ENCODE measurements around the gene SH3RF1.

SH3RF1 gene

GRCh38 chr4:169260217-169260866, 10.4 kb downstream of the SH3RF1 start:
- Histone ChIP-seq H3K9me3 (ENCODE audit: control insufficient read depth, insufficient read depth, low read length) (no peaks in the 10 kb centered on the region), H3K36me3 (ENCODE audit: control insufficient read depth, insufficient read depth, low read length) (no peaks in the 10 kb centered on the region), H3K27ac (ENCODE audit: low read length) (no peak overlapping the region), H3K4me1 (ENCODE audit: control insufficient read depth, insufficient read depth, low read length) (peaks cover 3% of the 10 kb centered on the region; the same call in 1 of the 2 replicates), H3K27me3 (ENCODE audit: control insufficient read depth, insufficient read depth, low read length) (no peaks in the 10 kb centered on the region), H3K4me3 (ENCODE audit: low read length) (no peak overlapping the region)
- WGBS (ENCODE audit: insufficient coverage, insufficient read length) = no CpG with 5 or more reads among the region's 6 CpGs
- DNase-seq (ENCODE audit: low read depth, low spot score) = no peak

- Histone ChIP-seq H3K36me3 (ENCODE audit: control insufficient read depth, insufficient read depth, low read length) (no peaks in the 10 kb centered on the region), H3K9me3 (ENCODE audit: control insufficient read depth, insufficient read depth, low read length) (no peaks in the 10 kb centered on the region), H3K4me1 (ENCODE audit: control insufficient read depth, insufficient read depth, low read length) (peaks cover 7% of the 10 kb centered on the region; the same call in 1 of the 2 replicates), H3K27ac (ENCODE audit: low read length) (no peak overlapping the region), H3K27me3 (ENCODE audit: control insufficient read depth, insufficient read depth, low read length) (no peaks in the 10 kb centered on the region), H3K4me3 (ENCODE audit: low read length) (no peak overlapping the region)
- 100% methylated on average over 1 of the region's 6 CpGs for WGBS (ENCODE audit: insufficient coverage, insufficient read length)
- DNase-seq (ENCODE audit: low read depth, low spot score) = no peak
Measured at GRCh38 chr4:169259271-169259670, 11.5 kb downstream of the SH3RF1 start.

GRCh38 chr4:169258141-169258540, 12.6 kb downstream of the SH3RF1 start:
- no peaks in the 10 kb centered on the region for H3K9me3 ChIP-seq (ENCODE audit: control insufficient read depth, insufficient read depth, low read length)
- peaks cover 7% of the 10 kb centered on the region; the same call in 1 of the 2 replicates for H3K4me1 ChIP-seq (ENCODE audit: control insufficient read depth, insufficient read depth, low read length)
- H3K36me3 ChIP-seq (ENCODE audit: control insufficient read depth, insufficient read depth, low read length) = no peaks in the 10 kb centered on the region
- no peak overlapping the region for H3K4me3 ChIP-seq (ENCODE audit: low read length)
- WGBS (ENCODE audit: insufficient coverage, insufficient read length) = no CpG with 5 or more reads among the region's 1 CpG
- no peak for DNase-seq (ENCODE audit: low read depth, low spot score)
- H3K27ac ChIP-seq (ENCODE audit: low read length) = no peak overlapping the region
- no peaks in the 10 kb centered on the region for H3K27me3 ChIP-seq (ENCODE audit: control insufficient read depth, insufficient read depth, low read length)

- no peaks in the 10 kb centered on the region for H3K9me3 ChIP-seq (ENCODE audit: control insufficient read depth, insufficient read depth, low read length)
- WGBS (ENCODE audit: insufficient coverage, insufficient read length) = no CpG with 5 or more reads among the region's 4 CpGs
- DNase-seq (ENCODE audit: low read depth, low spot score) = no peak
- H3K27ac ChIP-seq (ENCODE audit: low read length) = no peak overlapping the region
- H3K36me3 ChIP-seq (ENCODE audit: control insufficient read depth, insufficient read depth, low read length) = no peaks in the 10 kb centered on the region
- H3K4me3 ChIP-seq (ENCODE audit: low read length) = no peak overlapping the region
- no peaks in the 10 kb centered on the region for H3K27me3 ChIP-seq (ENCODE audit: control insufficient read depth, insufficient read depth, low read length)
- H3K4me1 ChIP-seq (ENCODE audit: control insufficient read depth, insufficient read depth, low read length) = peaks cover 7% of the 10 kb centered on the region; the same call in 1 of the 2 replicates
Measured at GRCh38 chr4:169256856-169257761, 13.6 kb downstream of the SH3RF1 start.

DNA sequence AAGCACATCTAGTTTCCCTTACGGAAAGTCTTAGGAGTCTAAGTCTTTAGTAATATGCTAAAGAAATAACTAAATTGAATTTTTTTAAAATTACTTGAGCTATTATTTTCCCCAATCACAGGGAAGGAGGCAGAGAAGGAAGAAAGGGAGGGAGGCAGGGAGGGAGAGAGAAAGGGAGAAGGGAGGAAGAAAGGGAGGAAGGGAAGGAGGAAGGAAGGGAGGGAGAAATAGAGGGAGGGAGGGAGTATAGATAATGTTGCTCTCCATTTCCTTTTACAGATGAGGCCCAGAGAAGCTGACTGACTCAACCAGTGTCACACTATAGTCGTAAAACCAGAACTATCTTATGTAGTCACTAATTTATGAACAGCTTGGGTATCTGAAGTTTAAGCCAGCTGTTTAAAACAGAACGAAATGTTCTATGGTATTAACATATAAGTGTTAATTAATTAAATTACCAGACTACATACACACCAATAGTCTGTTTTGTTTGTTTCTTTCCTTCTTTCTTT, 14.6 kb downstream of the SH3RF1 start:
- no peak for DNase-seq (ENCODE audit: low read depth, low spot score)
- no peaks in the 10 kb centered on the region for H3K36me3 ChIP-seq (ENCODE audit: control insufficient read depth, insufficient read depth, low read length)
- no peaks in the 10 kb centered on the region for H3K9me3 ChIP-seq (ENCODE audit: control insufficient read depth, insufficient read depth, low read length)
- peaks cover 8% of the 10 kb centered on the region for H3K4me1 ChIP-seq (ENCODE audit: control insufficient read depth, insufficient read depth, low read length)
- H3K27ac ChIP-seq (ENCODE audit: low read length) = no peak overlapping the region
- no peaks in the 10 kb centered on the region for H3K27me3 ChIP-seq (ENCODE audit: control insufficient read depth, insufficient read depth, low read length)
- WGBS (ENCODE audit: insufficient coverage, insufficient read length) = no CpG with 5 or more reads among the region's 3 CpGs
- H3K4me3 ChIP-seq (ENCODE audit: low read length) = no peak overlapping the region

DNA sequence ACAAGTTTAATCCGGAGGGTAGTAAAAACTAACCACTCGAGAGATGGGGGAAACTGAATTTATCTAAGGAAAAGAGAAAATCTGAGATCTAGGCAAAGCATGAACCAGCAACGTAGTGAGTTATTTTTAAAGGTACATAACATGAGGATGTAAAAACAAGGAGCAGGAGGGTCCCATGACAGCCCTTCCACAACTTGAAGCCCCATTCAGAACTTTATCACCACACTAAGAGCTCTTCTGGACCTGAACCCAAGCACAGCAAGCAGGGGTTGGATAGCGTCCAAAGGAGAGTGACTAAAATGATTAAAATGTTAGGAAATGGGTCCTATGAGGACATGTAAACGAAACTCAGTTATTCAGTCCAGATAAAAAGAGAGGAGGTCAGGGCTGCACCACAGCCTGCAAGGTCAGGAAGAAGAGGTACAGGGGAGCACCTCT, 16.2 kb downstream of the SH3RF1 start:
- no CpG with 5 or more reads among the region's 5 CpGs for WGBS (ENCODE audit: insufficient coverage, insufficient read length)
- H3K4me1 ChIP-seq (ENCODE audit: control insufficient read depth, insufficient read depth, low read length) = peaks cover 8% of the 10 kb centered on the region
- no peak for DNase-seq (ENCODE audit: low read depth, low spot score)
- H3K4me3 ChIP-seq (ENCODE audit: low read length) = no peak overlapping the region
- H3K27me3 ChIP-seq (ENCODE audit: control insufficient read depth, insufficient read depth, low read length) = no peaks in the 10 kb centered on the region
- H3K36me3 ChIP-seq (ENCODE audit: control insufficient read depth, insufficient read depth, low read length) = no peaks in the 10 kb centered on the region
- H3K27ac ChIP-seq (ENCODE audit: low read length) = no peak overlapping the region
- H3K9me3 ChIP-seq (ENCODE audit: control insufficient read depth, insufficient read depth, low read length) = no peaks in the 10 kb centered on the region

DNA sequence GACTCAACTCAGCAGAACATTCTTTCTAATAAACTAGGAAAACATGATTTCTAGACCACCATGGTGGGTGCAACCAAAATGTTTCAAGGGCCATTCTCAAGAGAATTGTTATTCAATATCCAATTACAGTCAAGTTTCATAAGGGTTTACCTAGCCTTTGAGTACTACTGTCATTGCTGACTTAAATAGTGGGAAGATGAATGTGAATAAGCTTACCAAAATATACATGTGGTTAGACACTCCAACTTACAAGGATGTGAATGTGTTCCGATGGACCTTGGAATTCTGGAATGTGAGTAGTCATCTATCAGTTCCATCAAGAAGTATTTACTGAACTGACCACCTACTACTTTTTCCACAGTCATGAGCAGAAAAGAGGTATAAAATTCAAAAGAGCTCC, 16.9 kb downstream of the SH3RF1 start:
- DNase-seq (ENCODE audit: low read depth, low spot score) = no peak
- Histone ChIP-seq H3K4me1 (ENCODE audit: control insufficient read depth, insufficient read depth, low read length) (peaks cover 8% of the 10 kb centered on the region), H3K27me3 (ENCODE audit: control insufficient read depth, insufficient read depth, low read length) (no peaks in the 10 kb centered on the region), H3K27ac (ENCODE audit: low read length) (no peak overlapping the region), H3K36me3 (ENCODE audit: control insufficient read depth, insufficient read depth, low read length) (no peaks in the 10 kb centered on the region), H3K9me3 (ENCODE audit: control insufficient read depth, insufficient read depth, low read length) (no peaks in the 10 kb centered on the region), H3K4me3 (ENCODE audit: low read length) (no peak overlapping the region)
- WGBS (ENCODE audit: insufficient coverage, insufficient read length) = no CpG with 5 or more reads among the region's 1 CpG

DNA sequence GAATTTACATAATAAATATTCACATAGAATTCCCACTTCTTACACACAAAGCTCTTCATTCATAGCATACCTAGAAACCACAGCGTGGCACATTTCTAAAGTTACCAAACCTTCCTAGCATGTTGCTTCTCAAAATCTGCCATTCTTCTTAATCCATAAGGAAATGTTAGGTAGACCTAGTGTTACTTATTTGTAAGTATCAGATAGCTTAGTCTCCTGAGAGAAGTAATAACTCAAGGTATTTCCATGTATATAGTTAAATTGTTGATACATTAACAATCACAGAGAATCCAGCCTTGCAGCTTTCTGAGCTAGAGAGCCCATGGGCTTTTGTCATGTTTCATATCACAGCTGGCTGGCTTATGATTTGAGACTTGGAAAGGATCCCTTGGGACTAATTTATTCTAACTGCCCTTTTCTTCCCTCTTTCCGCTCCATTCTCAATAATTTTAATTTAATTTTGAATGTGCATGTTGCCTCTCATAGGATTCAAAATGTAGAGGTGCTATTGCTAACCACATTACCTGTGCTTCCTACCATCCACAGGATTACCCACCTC, 17.6 kb downstream of the SH3RF1 start:
- H3K4me1 ChIP-seq (ENCODE audit: control insufficient read depth, insufficient read depth, low read length) = peaks cover 8% of the 10 kb centered on the region
- WGBS (ENCODE audit: insufficient coverage, insufficient read length) = no CpG with 5 or more reads among the region's 2 CpGs
- no peaks in the 10 kb centered on the region for H3K36me3 ChIP-seq (ENCODE audit: control insufficient read depth, insufficient read depth, low read length)
- no peak overlapping the region for H3K27ac ChIP-seq (ENCODE audit: low read length)
- H3K4me3 ChIP-seq (ENCODE audit: low read length) = no peak overlapping the region
- no peaks in the 10 kb centered on the region for H3K27me3 ChIP-seq (ENCODE audit: control insufficient read depth, insufficient read depth, low read length)
- DNase-seq (ENCODE audit: low read depth, low spot score) = no peak
- no peaks in the 10 kb centered on the region for H3K9me3 ChIP-seq (ENCODE audit: control insufficient read depth, insufficient read depth, low read length)

GRCh38 chr4:169252339-169253112, 18.2 kb downstream of the SH3RF1 start:
- no peaks in the 10 kb centered on the region for H3K27me3 ChIP-seq (ENCODE audit: control insufficient read depth, insufficient read depth, low read length)
- no peak for DNase-seq (ENCODE audit: low read depth, low spot score)
- no peak overlapping the region for H3K4me3 ChIP-seq (ENCODE audit: low read length)
- peaks cover 8% of the 10 kb centered on the region for H3K4me1 ChIP-seq (ENCODE audit: control insufficient read depth, insufficient read depth, low read length)
- WGBS (ENCODE audit: insufficient coverage, insufficient read length) = no CpG with 5 or more reads among the region's 4 CpGs
- no peaks in the 10 kb centered on the region for H3K36me3 ChIP-seq (ENCODE audit: control insufficient read depth, insufficient read depth, low read length)
- H3K27ac ChIP-seq (ENCODE audit: low read length) = no peak overlapping the region
- H3K9me3 ChIP-seq (ENCODE audit: control insufficient read depth, insufficient read depth, low read length) = no peaks in the 10 kb centered on the region
